ENCODE results near the gene ELMOD3.
"Not testable (repeated sequence)": the region's sequence is repeated elsewhere in the genome, so short reads cannot be mapped to it uniquely, and the experiment has no call there.

DNA sequence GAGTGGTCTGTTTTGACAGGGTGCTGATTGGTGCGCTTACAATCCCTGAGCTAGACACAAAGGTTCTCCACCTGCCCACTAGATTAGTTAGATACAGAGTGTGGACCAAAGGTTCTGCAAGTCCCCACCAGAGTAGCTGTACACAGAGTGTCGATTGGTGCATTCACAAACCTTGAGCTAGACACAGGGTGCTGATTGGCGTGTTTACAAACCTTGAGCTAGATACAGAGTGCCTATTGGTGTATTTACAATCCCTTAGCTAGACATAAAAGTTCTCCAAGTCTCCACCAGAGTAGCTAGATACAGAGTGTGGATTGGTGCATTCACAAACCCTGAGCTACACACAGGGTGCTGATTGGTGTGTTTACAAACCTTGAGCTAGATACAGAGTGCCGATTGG, 20.7 kb upstream of the ELMOD3 start:
- TF ChIP-seq POLR2A, CTCF (IDR thresholded peaks at IDR 0.05): not testable (repeated sequence)
